Measurements from ENCODE around the gene STIP1.
"Not testable (repeated sequence)": the region's sequence is repeated elsewhere in the genome, so short reads cannot be mapped to it uniquely, and the experiment has no call there.

STIP1 gene

GRCh38 chr11:64235437-64236161 is 49.6 kb downstream of the STIP1 start:
- no peak for DNase-seq (ENCODE audit: low read depth in 4 of 4, low spot score in 1 of 4)

- DNase-seq (ENCODE audit: low read depth in 4 of 4, low spot score in 1 of 4) = no peak
Observed at GRCh38 chr11:64237484-64237951, 51.5 kb downstream of the STIP1 start.

- DNase-seq (ENCODE audit: low read depth in 4 of 4, low spot score in 1 of 4) = no peak
Observed at GRCh38 chr11:64238076-64238475, 52.1 kb downstream of the STIP1 start.

- DNase-seq (ENCODE audit: low read depth in 4 of 4, low spot score in 1 of 4) = no peak
Observed at GRCh38 chr11:64238999-64239398, 53.0 kb downstream of the STIP1 start.

- DNase-seq (ENCODE audit: low read depth in 4 of 4, low spot score in 1 of 4) = no peak
Observed at GRCh38 chr11:64239662-64240434, 53.9 kb downstream of the STIP1 start.

- peak; percentile 91 to 98 (median 96) for DNase-seq (ENCODE audit: low read depth in 4 of 4, low spot score in 1 of 4)
Observed at GRCh38 chr11:64240435-64241240, 54.7 kb downstream of the STIP1 start, which contains the start of gene FKBP2. Gene FKBP2 (plus strand): TSS chr11:64241095. CDS start chr11:64242388, 1,293 bp downstream.

- peak; percentile 96 to 100 (median 100) for DNase-seq (ENCODE audit: low read depth in 4 of 4, low spot score in 1 of 4)
Observed at GRCh38 chr11:64241241-64241490, 55.2 kb downstream of the STIP1 start.

GRCh38 chr11:64241491-64242374 is 55.8 kb downstream of the STIP1 start:
- DNase-seq (ENCODE audit: low read depth in 4 of 4, low spot score in 1 of 4) = no peak

- DNase-seq (ENCODE audit: low read depth in 4 of 4, low spot score in 1 of 4) = no peak
Observed at GRCh38 chr11:64243236-64243854, 57.4 kb downstream of the STIP1 start.

GRCh38 chr11:64244107-64244506 is 58.1 kb downstream of the STIP1 start:
- DNase-seq (ENCODE audit: low read depth in 4 of 4, low spot score in 1 of 4) = no peak

GRCh38 chr11:64244966-64245365 is 59.0 kb downstream of the STIP1 start:
- no peak for DNase-seq (ENCODE audit: low read depth in 4 of 4, low spot score in 1 of 4)

GRCh38 chr11:64245401-64245796 is 59.4 kb downstream of the STIP1 start:
- DNase-seq (ENCODE audit: low read depth in 4 of 4, low spot score in 1 of 4) = no peak

- DNase-seq (ENCODE audit: low read depth in 4 of 4, low spot score in 1 of 4) = peak in 2 of 4 experiments; percentile 71 to 84
Observed at GRCh38 chr11:64245797-64246620, 60.0 kb downstream of the STIP1 start.

GRCh38 chr11:64246621-64246870 is 60.6 kb downstream of the STIP1 start:
- not testable (repeated sequence) for DNase-seq (ENCODE audit: low read depth in 4 of 4, low spot score in 1 of 4)

GRCh38 chr11:64246871-64247728 is 61.1 kb downstream of the STIP1 start, which contains the start of gene PPP1R14B:
Gene PPP1R14B (minus strand): TSS chr11:64246943. CDS start chr11:64246673, 270 bp downstream.
- peak in 2 of 4 experiments; percentile 77 to 85 for DNase-seq (ENCODE audit: low read depth in 4 of 4, low spot score in 1 of 4)

- DNase-seq (ENCODE audit: low read depth in 4 of 4, low spot score in 1 of 4) = no peak
Observed at GRCh38 chr11:64247729-64248531, 62.0 kb downstream of the STIP1 start.

- no peak for DNase-seq (ENCODE audit: low read depth in 4 of 4, low spot score in 1 of 4)
Observed at GRCh38 chr11:64248578-64248977, 62.6 kb downstream of the STIP1 start.

GRCh38 chr11:64249038-64249437 is 63.1 kb downstream of the STIP1 start:
- no peak for DNase-seq (ENCODE audit: low read depth in 4 of 4, low spot score in 1 of 4)
